ENCODE measurements around the gene EVX2.

DNA sequence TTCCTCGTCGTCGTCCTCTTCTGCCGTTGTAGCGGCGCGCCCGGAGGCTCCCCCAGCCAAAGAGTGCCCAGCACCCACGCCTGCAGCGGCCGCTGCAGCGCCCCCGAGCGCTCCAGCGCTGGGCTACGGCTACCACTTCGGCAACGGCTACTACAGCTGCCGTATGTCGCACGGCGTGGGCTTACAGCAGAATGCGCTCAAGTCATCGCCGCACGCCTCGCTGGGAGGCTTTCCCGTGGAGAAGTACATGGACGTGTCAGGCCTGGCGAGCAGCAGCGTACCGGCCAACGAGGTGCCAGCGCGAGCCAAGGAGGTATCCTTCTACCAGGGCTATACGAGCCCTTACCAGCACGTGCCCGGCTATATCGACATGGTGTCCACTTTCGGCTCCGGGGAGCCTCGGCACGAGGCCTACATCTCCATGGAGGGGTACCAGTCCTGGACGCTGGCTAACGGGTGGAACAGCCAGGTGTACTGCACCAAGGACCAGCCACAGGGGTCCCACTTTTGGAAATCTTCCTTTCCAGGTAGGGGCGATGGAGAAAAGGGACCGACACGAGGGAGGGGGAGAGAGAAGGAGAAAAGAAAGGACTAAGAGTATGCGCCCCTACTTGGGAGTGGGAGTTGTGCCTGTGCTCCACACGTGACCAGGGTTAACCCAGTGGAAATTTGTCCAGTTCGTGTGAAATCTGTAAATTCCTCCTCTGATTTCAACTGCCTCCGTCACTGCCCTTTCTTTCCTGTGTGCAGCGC lies 9.6 kb upstream of the EVX2 start:
- TF ChIP-seq, protein P1, sequence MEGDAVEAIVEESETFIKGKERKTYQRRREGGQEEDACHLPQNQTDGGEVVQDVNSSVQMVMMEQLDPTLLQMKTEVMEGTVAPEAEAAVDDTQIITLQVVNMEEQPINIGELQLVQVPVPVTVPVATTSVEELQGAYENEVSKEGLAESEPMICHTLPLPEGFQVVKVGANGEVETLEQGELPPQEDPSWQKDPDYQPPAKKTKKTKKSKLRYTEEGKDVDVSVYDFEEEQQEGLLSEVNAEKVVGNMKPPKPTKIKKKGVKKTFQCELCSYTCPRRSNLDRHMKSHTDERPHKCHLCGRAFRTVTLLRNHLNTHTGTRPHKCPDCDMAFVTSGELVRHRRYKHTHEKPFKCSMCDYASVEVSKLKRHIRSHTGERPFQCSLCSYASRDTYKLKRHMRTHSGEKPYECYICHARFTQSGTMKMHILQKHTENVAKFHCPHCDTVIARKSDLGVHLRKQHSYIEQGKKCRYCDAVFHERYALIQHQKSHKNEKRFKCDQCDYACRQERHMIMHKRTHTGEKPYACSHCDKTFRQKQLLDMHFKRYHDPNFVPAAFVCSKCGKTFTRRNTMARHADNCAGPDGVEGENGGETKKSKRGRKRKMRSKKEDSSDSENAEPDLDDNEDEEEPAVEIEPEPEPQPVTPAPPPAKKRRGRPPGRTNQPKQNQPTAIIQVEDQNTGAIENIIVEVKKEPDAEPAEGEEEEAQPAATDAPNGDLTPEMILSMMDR (IDR thresholded peaks at IDR 0.05; ENCODE audit: borderline replicate concordance, extremely low read depth, low read length, poor library complexity, severe bottlenecking), result peak; percentile 48
- TF ChIP-seq EZH2 (IDR thresholded peaks at IDR 0.05; ENCODE audit: borderline replicate concordance, low read depth, low read length, severe bottlenecking), result no peak

All from DND-41 (cell line).